GM18951 (cell line): ENCODE data around the gene SCNN1G.

Experiments
- POLR2A ChIP-seq: IDR thresholded peaks from 4 replicates; pipeline ENCODE4 v1.6.1; 2011; ENCODE audit warnings: mild to moderate bottlenecking; ENCODE audit not compliant: insufficient read length, insufficient read depth; ENCODE audit errors: extremely low read depth
- in situ Hi-C: fragments of 300-500 bp; cut with MboI; formaldehyde crosslinking; loops from one replicate; pipeline ENCODE4 v1.12.0; 2022; ENCODE audit warnings: low sequenced_read_pairs, mixed read lengths, inconsistent platforms; ENCODE audit not compliant: unreplicated experiment

SCNN1G gene

DNA sequence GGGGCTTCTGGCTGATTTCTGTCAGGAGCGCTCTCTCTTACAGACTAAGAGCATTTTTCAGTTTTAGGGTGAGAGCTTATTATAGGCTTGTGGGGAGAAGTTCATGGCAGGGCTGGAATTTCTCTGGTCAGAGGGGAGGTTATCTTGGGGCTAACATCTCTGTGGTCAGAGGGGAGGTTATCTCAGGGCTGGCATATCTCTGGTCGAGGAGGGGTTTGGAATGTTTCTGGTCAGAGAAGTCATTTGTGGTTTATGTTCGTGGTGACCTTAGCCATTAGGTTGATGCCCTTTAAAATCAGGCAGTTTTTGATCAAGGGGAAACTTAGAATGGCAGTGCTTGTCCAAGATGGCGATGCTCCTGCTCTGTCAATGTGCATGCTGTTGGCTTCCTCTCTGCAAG lies 22.5 kb upstream of the SCNN1G start:
- in situ Hi-C loops: no loop called here
- TF ChIP-seq POLR2A: no peak

DNA sequence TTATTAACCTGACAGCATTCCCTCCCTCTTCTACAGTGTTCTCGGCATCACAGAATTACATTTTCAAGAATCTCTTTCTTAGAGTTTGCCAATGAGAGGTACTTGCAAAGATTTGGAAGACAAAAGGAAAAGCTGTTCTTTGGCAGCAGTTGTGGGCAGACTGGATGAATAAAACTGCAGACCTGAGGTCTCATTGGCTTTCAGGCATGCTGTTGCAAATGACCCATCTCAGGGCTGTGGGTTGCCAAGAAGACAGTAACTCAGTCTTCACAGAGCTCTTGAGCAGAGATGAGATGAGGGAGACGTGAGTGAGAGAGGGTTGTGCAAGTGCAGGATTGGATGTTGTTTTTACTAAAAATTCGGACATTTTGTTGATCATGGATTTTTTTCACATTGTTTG lies 22.0 kb upstream of the SCNN1G start:
- no peak for TF ChIP-seq POLR2A
- in situ Hi-C loops: no loop called here

DNA sequence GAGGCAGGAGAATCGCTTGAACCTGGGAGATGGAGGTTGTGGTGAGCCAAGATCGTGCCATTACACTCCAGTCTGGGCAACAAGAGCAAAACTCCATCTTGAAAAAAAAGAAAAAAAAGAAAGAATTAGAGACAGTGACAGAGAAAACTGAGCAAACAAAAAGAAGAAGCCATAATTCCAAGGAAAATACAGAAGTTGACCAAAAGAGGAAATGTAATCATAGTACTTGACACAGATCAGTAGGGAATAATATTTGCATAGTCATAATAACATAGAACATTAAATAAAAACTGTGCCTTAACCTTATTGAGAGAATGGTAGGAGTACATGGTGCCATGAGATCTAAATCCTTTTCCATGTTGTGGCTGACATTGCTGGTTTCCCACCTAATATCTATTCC lies 18.6 kb upstream of the SCNN1G start:
- TF ChIP-seq POLR2A: no peak
- in situ Hi-C loops: no loop called here

DNA sequence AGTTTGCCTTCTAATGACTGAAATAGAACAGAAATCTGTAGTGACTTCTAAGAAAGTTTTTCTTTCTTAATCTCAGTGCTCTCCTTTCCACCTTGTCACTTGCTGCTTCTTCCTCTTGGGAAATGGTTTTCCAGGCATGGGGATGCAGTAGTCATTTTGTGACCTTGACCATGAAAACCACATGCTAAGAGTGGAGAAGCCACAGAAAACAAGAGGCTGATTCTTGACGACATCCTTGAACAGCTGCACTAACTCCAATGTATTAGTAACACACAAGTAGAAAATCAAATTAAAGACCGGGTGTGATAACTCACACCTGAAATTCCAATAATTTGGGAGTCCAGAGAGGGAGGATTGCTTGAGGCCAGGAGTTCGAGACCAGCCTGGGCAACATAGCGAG lies 17.8 kb upstream of the SCNN1G start:
- TF ChIP-seq POLR2A: no peak
- in situ Hi-C loops: no loop called here

DNA sequence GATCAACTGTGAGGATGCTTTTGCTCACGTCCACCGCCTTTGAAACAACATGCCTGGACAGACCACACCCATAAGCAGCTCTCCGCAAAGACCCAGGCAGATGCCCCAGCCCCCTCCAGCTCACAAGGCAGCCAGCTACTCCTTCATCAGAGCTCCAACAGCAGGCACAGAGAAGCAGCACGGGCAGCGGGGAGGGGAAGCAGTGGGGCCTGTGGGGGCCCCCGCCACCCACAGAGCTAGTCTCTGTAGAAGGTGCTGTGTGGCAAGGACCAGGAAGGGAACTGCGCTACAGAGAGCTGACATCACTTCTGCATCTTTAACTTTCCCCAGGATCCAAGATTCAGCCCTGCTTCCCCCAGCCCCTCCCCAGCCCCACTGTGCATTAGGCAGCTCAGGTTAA lies 10.0 kb upstream of the SCNN1G start:
- no peak for TF ChIP-seq POLR2A
- in situ Hi-C loops: no loop called here

DNA sequence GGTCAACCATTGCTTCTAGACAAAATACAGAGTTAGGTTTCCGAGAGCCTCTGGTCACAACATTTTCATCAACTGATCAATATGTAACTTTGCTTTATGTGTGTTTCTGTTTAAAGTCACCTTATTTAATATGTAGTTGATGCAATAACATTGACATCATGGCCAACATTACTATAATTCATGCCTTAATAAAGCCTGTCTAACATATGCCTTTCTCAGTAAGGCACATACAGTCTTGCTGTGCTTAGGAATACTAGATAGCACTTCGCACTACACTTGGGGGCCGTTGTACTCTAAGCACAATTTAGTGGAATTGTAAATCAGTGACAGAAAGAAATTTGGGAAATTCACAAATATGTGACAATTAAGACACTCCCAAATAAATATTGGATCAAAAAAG lies 9.6 kb upstream of the SCNN1G start:
- in situ Hi-C loops: no loop called here
- TF ChIP-seq POLR2A: no peak

GRCh38 chr16:23174622-23175021 lies 7.9 kb upstream of the SCNN1G start:
- no peak for TF ChIP-seq POLR2A
- in situ Hi-C loops: no loop called here

DNA sequence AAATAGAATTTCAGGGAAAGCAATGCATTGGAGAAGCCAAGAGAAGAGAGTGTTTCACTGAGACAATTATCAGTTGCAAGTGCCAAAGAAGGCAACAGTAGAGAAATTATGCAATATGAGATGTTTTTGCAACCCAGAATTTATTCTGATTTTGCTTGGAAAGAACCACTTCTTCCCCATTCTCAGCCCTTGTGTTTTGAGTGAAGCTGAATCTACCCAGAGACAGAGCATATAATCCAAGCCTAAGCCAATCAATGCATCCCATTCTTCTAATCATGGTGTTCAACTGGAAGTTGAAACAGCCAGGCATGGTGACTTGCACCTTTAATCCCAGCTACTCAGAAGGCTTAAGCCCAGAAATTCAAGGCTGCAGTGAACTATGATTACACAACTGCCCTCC lies 6.9 kb upstream of the SCNN1G start:
- TF ChIP-seq POLR2A: no peak
- in situ Hi-C loops: no loop called here

- in situ Hi-C loops: loop anchor here (5.0 kb wide), 1 partner anchor 251 kb away; no protein-coding TSS in a partner anchor
Measured at GRCh38 chr16:23181506-23181905, 1.0 kb upstream of the SCNN1G start.

GRCh38 chr16:23182206-23182678 lies 303 bp upstream of the SCNN1G start:
- no peak for TF ChIP-seq POLR2A
- in situ Hi-C loops: loop anchor here (5.0 kb wide), 1 partner anchor 250 kb away; no protein-coding TSS in a partner anchor

More at GRCh38 chr16:23181506-23181905, 1.0 kb upstream of the SCNN1G start:
- no peak for TF ChIP-seq POLR2A

DNA sequence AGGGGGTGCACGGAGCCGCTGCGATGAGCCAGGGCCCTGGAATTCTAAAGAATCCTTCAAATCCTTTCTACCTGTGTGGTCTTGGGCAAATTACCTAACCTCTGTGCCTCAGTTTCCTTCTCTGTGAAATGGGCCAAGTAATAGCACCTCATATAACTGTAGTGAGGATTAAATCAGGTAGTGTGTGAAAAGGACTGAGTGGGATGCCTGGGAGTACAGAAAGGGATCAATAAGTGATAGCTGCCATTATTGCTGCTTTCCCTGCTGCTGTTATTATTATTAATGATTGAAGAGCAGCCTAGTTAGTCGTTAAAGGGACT lies 958 bp downstream of the SCNN1G start:
- in situ Hi-C loops: loop anchor here (5.0 kb wide), 1 partner anchor 249 kb away; no protein-coding TSS in a partner anchor
- no peak for TF ChIP-seq POLR2A

DNA sequence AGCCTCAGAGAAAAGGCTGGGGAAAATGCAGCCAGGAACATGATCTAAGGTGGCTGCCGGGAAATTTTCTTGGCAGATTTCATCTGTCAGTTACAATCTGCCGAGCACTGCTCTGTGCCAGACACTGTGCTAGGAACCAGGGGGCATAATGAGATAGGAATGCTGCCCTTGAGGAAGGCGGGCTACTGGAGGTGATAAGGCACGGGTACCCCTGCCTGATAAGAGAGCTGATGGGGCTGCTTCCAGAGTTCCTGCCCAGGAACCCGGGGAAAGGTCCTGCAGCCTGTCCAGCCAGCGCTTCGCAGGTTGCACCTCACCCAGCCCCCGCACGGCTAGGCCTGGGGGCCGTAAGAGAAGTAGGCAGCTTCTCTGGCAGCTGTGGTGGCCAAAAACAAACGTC lies 3.1 kb downstream of the SCNN1G start:
- in situ Hi-C loops: no loop called here
- TF ChIP-seq POLR2A: no peak

DNA sequence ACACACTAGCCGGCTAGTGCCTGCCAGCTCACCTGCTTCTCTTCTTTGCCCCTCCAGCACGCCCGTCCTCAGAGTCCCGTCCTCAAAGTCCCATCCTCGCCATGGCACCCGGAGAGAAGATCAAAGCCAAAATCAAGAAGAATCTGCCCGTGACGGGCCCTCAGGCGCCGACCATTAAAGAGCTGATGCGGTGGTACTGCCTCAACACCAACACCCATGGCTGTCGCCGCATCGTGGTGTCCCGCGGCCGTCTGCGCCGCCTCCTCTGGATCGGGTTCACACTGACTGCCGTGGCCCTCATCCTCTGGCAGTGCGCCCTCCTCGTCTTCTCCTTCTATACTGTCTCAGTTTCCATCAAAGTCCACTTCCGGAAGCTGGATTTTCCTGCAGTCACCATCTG lies 3.6 kb downstream of the SCNN1G start:
- in situ Hi-C loops: no loop called here

GRCh38 chr16:23187341-23187740 lies 4.8 kb downstream of the SCNN1G start:
- no peak for TF ChIP-seq POLR2A
- in situ Hi-C loops: no loop called here

More for the DNA sequence above, 3.6 kb downstream of the SCNN1G start:
- TF ChIP-seq POLR2A: no peak

- in situ Hi-C loops: no loop called here
- TF ChIP-seq POLR2A: no peak
Measured at GRCh38 chr16:23188911-23189310, 6.4 kb downstream of the SCNN1G start.

DNA sequence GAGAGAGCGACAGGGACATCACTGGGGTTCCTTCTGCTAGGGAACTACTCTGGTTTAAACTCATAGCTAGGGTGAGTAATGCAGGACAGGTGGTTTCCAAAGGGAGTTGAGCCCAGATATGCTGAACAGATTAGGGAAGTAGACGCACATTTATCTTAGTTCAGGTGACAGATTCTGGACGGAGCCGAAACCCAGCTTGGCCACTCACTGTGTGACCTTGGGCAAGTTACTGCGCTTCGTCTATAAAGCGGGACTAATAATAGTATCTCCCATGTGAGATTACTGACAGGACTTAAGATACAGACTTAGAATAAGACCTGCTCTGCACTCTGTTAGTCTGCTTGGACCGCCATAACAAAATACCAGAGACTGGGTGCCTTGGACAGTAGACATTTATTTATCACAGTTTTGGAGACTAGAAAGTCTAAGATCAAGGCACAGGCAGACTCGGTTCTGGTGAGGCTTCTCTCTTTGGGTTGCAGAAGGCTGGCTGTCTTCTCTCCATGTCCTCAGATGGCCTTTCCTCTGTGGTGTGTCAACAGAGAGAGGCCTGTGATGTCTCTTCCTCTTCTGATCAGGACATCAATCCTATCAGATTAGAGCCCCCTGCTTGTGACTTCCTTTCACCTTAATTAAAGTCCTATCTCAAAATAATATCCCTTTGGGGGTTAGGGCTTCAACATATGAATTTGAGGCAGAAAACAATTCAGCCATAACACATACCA lies 12.1 kb downstream of the SCNN1G start:
- in situ Hi-C loops: no loop called here
- TF ChIP-seq POLR2A: no peak
